WERI-Rb-1 (cell line): ENCODE data around the gene ELK1.

Experiments
- DNase-seq: peaks from one replicate; pipeline ENCODE4 v3.0.0-alpha.2; 2020
- H3K27ac ChIP-seq: fragments of 250-450 bp; sonication (Bioruptor Pico); 2 replicates; pipeline ENCODE4 v1.5.1; 2020; ENCODE audit warnings: mild to moderate bottlenecking, moderate library complexity
- H3K27me3 ChIP-seq: fragments of 250-450 bp; sonication (Bioruptor Pico); 2 replicates; pipeline ENCODE4 v1.5.1; 2021; ENCODE audit warnings: mild to moderate bottlenecking, low read depth, moderate library complexity; ENCODE audit not compliant: insufficient read depth, severe bottlenecking
- H3K36me3 ChIP-seq: fragments of 250-450 bp; sonication (Bioruptor Pico); 2 replicates; pipeline ENCODE4 v1.5.1; 2020; ENCODE audit warnings: mild to moderate bottlenecking, moderate library complexity
- H3K4me3 ChIP-seq: 2 replicates; pipeline ENCODE4 v1.5.1; 2011; ENCODE audit warnings: low read depth, mild to moderate bottlenecking, control low read depth, low read length
- H3K9me3 ChIP-seq: fragments of 250-450 bp; sonication (Bioruptor Pico); 2 replicates; pipeline ENCODE4 v1.5.1; 2021; ENCODE audit warnings: mild to moderate bottlenecking, moderate library complexity; ENCODE audit not compliant: severe bottlenecking
- TF ChIP-seq, protein P1 (sequence below): IDR thresholded peaks from 2 replicates; pipeline ENCODE4 v1.5.1; 2011; ENCODE audit warnings: low read depth, mild to moderate bottlenecking, control low read depth, inconsistent platforms, low read length

The ELK1 gene

DNA sequence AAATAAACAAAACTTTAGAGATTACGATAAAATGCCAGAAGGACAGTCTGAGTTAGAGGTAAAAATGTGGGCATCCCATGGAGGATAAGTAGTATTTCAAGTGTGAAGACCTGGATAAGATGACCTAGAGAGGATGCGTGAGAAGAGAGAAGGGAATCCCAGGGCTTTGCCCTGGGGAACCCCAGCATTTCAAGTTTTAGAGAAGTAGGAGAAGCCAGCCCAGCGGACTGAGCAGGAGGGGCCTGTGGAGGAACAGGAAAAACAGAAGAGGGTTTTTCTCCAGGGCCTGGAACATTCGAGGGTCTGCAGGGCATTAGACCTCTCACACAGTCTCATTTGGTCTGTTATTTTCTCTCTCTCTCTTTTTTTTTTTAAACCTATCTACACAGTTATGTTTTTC, 17.7 kb downstream of the ELK1 start:
- Histone ChIP-seq H3K36me3 (no peaks in the 10 kb centered on the region; the same call in 1 of the 2 replicates), H3K27me3 (peaks cover 16% of the 10 kb centered on the region), H3K4me3 (no peak overlapping the region), H3K27ac (no peak overlapping the region), H3K9me3 (no peaks in the 10 kb centered on the region)
- TF ChIP-seq, protein P1, sequence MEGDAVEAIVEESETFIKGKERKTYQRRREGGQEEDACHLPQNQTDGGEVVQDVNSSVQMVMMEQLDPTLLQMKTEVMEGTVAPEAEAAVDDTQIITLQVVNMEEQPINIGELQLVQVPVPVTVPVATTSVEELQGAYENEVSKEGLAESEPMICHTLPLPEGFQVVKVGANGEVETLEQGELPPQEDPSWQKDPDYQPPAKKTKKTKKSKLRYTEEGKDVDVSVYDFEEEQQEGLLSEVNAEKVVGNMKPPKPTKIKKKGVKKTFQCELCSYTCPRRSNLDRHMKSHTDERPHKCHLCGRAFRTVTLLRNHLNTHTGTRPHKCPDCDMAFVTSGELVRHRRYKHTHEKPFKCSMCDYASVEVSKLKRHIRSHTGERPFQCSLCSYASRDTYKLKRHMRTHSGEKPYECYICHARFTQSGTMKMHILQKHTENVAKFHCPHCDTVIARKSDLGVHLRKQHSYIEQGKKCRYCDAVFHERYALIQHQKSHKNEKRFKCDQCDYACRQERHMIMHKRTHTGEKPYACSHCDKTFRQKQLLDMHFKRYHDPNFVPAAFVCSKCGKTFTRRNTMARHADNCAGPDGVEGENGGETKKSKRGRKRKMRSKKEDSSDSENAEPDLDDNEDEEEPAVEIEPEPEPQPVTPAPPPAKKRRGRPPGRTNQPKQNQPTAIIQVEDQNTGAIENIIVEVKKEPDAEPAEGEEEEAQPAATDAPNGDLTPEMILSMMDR = no peak
- DNase-seq = no peak

DNA sequence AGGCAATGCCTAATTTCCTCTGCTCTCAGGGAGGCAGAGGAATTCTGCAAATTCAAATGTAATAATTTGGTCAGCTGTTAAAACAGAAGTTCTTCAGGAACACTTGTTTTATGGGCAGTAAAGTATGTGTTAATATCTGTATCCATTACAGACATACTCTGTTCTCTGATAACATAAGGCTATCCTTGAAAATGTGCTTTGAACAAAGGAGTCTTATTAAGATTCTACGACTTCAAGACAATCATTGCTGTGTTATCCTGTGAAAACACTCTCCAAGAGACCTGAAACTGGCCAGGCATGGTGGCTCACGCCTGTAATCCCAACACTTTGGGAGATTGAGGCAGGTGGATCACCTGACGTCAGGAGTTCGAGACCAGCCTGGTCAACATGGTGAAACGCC, 18.7 kb downstream of the ELK1 start:
- TF ChIP-seq, protein P1 = no peak
- Histone ChIP-seq H3K27me3 (peaks cover 20% of the 10 kb centered on the region), H3K36me3 (no peaks in the 10 kb centered on the region; the same call in 1 of the 2 replicates), H3K27ac (no peak overlapping the region), H3K4me3 (no peak overlapping the region), H3K9me3 (no peaks in the 10 kb centered on the region)
- DNase-seq = no peak

DNA sequence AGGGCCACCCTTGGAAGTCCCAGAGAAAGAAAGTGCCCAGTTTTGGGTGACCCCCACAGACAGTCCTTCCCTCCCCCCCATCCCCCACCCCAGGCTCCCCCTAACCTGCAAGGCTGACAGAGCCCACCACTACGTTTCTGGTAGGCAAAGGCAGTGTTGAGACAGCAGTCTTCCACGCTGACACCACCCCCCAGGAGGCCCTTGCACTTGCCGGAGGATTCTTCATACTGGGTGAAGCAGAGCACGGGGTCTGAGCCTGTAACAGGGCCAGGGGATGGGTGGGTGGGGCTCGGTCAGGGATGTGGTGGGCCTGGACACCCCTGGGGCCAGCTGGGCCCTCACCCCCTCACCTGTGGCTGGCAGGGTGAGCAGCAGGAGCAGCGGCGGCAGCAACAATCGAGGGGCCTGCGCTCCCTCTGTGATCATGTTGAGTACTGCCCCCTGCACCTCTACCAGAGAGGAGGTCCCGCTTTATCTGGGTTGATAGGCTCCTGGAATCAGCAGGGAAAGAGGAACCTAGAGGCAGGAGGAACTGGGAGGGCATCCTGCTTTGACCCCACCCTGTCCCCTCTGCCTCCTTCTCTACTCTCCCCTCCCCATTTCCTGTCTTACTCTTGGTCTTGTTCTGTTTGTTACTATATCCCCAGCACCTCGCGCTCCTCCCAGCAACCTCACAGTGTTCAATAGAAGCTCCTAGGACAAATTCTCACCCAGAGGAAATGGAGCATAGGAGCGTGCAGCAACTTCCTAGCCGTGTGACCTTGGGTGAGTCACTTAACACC, 20.8 kb downstream of the ELK1 start, which contains the start of gene CFP:
Gene CFP (minus strand): TSS at position 512 of the 782 bp plus-strand sequence. CDS start 86 bp downstream, at position 426.
- Histone ChIP-seq H3K9me3 (no peaks in the 10 kb centered on the region), H3K36me3 (no peaks in the 10 kb centered on the region; the same call in 1 of the 2 replicates), H3K27me3 (peaks cover 26% of the 10 kb centered on the region), H3K4me3 (no peak within 1 kb of the TSS), H3K27ac (no peak within 1 kb of the TSS)
- TF ChIP-seq, protein P1 = no peak
- no peak for DNase-seq

DNA sequence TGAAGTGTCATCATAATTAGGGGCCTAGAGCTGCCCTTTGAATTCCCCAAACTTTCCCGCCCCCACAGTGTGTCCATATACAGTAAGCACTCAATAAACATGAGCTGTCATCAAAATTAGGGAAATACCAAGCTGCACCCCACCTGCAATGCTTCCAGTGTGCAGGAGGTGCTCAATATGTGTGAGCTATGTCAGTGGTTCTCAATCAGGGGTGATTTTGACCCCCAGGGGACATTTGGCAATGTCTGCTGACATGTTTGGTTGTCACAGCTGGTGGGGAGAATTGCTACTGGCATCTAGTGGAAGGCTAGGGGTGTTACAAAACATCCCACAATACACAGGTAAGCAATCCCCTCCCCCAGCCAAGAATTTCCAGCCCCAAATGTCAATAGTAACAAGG, 21.4 kb downstream of the ELK1 start:
- TF ChIP-seq, protein P1 = no peak
- DNase-seq = no peak
- no peak overlapping the region for H3K4me3 ChIP-seq
- H3K9me3 ChIP-seq = no peaks in the 10 kb centered on the region
- no peak overlapping the region for H3K27ac ChIP-seq
- H3K36me3 ChIP-seq = no peaks in the 10 kb centered on the region
- peaks cover 28% of the 10 kb centered on the region for H3K27me3 ChIP-seq

DNA sequence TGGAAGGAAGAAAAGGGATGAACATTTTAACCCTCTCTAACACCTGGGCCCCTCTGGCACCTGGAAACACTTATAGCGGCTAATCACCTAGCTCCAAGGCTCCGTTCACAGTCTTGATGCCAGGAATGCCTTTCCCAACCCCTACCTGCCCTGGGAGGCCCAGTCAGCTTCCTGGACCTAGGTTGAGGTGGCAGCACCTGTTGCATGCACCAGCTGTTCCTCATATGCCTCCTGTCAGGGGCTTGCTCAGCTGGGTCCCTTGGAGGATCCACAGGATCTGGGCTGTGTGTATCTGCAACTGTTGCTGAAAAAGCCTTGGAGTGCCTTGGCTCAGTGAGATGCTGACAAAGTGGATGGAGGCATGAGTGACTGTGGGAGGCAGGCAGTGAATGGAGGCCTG, 25.0 kb downstream of the ELK1 start:
- Histone ChIP-seq H3K4me3 (no peak overlapping the region), H3K36me3 (no peaks in the 10 kb centered on the region), H3K9me3 (no peaks in the 10 kb centered on the region), H3K27ac (peak overlapping the region; percentile 36; the same call in 1 of the 2 replicates), H3K27me3 (peaks cover 26% of the 10 kb centered on the region)
- DNase-seq = no peak
- TF ChIP-seq, protein P1 = no peak

DNA sequence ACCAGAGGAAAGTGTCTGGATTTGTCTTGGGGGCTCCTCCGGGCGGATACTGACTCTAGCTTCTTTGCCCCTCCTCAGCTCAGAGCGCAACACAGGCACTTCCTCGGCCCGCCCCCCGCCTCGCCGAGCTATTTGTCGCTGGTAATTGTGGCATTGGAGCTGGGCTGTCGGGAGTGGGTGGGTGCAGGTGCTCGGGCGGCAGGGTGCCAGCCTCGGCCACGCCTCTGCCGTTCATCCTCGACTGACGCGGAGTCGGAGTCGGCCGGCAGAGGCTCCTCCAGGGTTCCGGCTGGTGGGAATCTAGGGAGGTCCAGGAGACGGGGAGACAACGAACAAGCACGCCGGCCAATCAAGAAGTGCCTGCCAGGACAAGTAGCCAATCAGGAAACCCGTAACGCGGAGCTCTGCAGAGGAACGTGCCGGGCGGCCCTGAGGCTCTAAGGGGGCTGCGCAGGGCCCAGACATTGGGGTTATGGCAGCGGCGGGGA, 26.8 kb downstream of the ELK1 start:
- TF ChIP-seq, protein P1 = no peak
- H3K4me3 ChIP-seq = no peak overlapping the region
- H3K36me3 ChIP-seq = no peaks in the 10 kb centered on the region
- no peak for DNase-seq
- H3K27me3 ChIP-seq = peaks cover 29% of the 10 kb centered on the region
- H3K9me3 ChIP-seq = no peaks in the 10 kb centered on the region
- H3K27ac ChIP-seq = no peak overlapping the region
